GM21717 (cell line): ENCODE measurements around the gene LRP3.
"Not testable (repeated sequence)": the region's sequence is repeated elsewhere in the genome, so short reads cannot be mapped to it uniquely, and the experiment has no call there.

ENCODE experiments used
- ATAC-seq: cut with Tn5 transposase; IDR thresholded peaks from one replicate; pipeline ENCODE4 v1.9.1; 2021; ENCODE audit warnings: mild to moderate bottlenecking, moderate library complexity; ENCODE audit not compliant: unreplicated experiment

Gene LRP3

DNA sequence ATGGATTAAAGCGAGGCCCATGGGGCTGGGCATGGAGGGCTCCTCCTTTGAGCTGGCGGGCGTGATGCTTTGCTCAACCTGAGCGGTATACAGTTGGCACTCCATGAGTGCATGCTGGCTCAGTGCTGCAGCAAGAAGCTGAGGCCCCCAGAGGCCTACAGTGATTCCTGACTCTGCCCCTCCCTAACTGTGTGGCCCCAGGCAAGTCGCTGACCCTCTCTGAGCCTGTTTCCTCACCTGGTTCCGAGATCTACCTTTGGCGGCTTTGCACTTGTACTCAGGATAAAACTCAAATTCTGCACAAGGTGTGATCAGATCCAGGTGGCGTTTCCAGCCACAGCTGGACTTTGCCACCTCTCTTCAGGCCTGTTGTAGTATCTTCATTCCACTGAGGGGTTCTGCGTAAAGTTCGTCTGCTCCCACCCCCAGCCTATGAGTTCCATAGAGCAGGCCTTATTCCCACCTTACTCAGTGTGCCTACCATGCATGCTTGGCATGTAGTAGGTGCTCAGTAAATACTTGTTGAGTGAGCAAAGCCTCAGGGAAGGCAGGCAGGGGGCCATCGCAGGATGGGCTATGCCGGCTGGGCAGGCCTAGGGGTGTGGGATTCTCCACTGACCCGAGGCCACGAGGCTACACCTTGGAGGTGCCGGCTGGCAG, 7.9 kb downstream of the LRP3 start:
- no peak for ATAC-seq

GRCh38 chr19:33202546-33203507, 8.7 kb downstream of the LRP3 start:
- no peak for ATAC-seq

- no peak for ATAC-seq
Measured at GRCh38 chr19:33203529-33203928, 9.4 kb downstream of the LRP3 start.

DNA sequence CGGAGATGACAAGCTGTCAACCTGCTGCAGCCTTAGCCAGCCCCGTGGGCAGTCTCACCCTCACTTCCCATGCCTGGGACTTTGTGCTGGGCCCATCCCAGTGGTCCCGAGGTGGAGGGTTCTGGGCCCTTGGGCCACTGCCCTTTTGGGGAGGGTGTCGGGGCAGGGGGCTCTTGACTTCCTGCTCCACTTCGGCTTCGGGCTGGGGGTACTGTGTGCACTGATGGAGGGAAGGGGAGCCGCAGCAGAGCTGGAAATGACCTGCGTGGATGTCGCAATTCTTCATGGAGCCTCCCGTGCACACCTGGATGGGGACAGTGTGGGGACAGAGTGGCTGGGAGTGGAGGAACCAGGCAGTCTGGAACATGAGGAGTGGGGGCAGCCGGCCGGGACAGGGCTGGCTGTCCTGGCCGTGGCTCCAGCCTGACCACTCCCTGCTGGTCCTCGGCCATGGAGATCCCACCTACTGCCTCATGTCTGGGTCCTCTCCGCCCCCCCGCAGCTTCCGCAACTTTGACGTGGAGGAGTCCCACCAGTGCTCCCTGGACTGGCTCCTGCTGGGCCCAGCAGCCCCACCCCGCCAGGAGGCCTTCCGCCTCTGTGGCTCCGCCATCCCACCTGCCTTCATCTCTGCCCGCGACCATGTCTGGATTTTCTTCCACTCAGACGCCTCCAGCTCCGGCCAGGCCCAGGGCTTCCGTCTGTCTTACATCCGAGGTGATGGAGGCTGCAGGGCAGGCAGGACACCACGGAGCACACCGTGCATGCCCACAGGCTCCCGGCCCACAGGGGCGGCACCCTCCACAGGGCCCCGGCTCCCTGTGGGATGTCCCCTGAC, 10.2 kb downstream of the LRP3 start:
- no peak for ATAC-seq

- no peak for ATAC-seq
Measured at GRCh38 chr19:33205110-33205509, 11.0 kb downstream of the LRP3 start.

DNA sequence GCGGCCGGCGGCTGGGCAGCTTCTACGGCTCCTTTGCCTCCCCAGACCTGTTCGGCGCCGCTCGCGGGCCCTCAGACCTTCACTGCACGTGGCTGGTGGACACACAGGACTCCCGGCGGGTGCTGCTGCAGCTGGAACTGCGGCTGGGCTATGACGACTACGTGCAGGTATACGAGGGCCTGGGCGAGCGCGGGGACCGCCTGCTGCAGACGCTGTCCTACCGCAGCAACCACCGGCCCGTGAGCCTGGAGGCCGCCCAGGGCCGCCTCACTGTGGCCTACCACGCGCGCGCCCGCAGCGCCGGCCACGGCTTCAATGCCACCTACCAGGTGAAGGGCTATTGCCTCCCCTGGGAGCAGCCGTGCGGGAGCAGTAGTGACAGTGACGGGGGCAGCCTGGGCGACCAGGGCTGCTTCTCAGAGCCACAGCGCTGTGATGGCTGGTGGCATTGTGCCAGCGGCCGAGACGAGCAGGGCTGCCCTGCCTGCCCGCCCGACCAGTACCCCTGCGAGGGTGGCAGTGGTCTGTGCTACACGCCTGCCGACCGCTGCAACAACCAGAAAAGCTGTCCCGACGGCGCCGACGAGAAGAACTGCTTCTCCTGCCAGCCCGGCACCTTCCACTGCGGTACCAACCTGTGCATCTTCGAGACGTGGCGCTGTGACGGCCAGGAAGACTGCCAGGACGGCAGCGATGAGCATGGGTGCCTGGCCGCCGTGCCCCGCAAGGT, 11.6 kb downstream of the LRP3 start:
- no peak for ATAC-seq

DNA sequence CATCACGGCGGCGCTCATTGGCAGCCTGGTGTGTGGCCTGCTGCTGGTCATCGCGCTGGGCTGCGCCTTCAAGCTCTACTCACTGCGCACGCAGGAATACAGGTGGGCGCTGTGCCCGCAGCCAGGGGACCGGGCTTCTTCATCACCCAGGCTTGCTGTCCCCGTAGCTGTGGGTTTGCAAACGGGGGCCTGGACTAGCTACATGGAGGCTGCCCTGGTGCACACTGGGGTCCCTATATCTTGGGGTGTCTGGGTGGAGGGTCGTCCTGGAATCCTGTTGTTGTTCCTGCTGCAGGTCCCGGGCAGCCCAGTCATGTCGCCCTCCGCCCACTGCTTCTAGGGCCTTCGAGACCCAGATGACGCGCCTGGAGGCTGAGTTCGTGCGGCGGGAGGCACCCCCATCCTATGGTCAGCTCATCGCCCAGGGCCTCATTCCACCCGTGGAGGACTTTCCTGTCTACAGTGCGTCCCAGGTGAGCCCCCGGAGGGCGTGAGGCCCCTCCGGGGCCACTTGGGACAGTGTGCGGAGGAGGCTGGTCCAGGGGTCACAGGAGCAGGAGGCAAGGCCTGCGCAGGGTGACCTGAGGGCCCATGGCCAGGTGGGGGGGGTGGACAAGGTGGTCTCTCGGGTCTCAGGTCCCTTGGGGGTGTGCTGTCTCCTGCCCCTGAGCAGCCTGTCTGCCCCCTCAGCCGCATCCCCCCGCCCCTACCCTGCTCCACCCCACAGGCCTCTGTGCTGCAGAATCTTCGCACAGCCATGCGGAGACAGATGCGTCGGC, 12.3 kb downstream of the LRP3 start:
- ATAC-seq: no peak

- ATAC-seq: no peak
Measured at GRCh38 chr19:33207040-33207620, 13.0 kb downstream of the LRP3 start.

DNA sequence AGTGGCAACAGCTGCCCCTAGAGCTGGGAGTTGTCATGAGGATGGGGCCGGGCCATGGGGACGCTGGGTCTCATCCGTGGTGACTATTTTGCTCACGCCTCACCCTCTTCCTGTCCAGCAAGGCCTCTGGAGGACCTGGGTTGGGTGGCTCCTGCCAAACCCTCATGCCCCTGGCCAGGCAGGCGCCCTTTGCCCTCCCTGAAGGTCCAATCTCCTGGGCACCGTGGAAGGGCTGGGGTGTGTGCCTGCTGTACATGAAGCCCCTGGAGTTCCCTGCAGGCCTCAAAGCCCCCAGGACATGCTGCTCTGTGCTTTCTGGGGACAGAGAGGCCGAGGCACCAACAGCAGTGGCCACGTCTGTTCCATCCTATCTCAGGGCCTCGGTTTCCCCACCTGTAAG, 13.8 kb downstream of the LRP3 start:
- no peak for ATAC-seq

DNA sequence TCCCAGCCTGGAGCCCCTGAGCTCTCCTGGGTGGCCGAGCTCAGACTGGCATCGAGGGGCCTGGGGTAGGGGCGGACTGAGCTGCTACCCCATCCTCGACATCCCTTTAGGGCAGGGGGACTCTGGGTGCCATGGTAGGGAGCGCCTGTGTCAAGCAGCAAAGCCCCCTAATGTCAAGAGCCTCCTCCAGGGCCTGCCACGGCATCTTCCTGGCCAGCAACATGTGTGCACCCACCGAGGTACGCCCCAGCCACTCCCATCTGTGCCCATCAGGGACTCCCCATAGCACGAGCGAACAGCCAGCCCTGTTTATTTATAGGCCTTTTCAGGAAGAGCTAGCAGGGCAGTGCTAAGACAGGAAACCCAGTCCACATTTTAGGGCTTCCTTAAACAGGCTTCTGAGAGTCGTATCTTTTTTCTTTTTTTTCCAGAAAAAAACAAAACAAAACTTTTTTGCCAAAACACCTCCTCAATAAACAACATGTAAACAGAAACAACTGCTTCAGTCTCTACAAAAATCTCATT, 14.3 kb downstream of the LRP3 start:
- ATAC-seq: no peak

- ATAC-seq: no peak
Measured at GRCh38 chr19:33208904-33209849, 15.0 kb downstream of the LRP3 start.

GRCh38 chr19:33209850-33210230, 15.7 kb downstream of the LRP3 start:
- ATAC-seq: not testable (repeated sequence)

GRCh38 chr19:33210266-33210940, 16.3 kb downstream of the LRP3 start:
- no peak for ATAC-seq

GRCh38 chr19:33211794-33212435, 17.8 kb downstream of the LRP3 start:
- ATAC-seq: no peak

DNA sequence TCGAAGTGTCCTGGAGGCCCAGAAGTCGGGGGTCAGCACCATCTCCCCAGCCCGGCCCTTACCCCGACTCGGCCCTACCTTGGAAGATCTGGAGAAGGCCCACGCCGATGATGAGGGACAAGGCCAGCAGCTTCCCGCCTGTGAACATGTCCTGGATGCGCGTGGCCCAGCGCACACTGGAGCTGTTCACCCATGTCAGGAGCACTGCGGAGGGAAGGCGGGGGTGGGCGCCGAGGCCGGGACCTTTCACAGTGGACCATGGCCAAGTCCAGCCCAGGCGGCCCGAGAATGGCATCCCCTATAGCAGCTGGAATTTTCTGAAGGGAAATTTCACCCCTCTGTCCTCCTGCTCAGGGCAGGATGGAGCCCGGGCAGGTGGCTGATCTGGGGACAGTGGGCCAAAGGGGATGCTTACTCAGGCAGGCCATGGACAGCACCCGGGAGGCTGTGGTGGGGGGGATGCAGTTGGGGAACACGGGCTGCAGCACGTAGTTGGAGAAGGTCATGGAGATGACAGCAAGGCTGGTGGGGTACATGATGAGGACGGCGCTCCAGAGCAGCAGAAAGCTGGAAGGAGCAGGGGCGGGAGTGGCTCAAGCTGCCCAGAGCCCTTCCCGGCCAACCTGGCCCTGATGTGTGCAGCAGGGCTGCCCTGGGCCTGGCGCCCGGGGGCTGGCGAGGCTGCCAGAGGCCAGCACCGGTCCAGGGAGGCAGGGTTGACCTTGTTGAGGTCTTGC, 18.5 kb downstream of the LRP3 start:
- ATAC-seq: no peak

- ATAC-seq: no peak
Measured at GRCh38 chr19:33214596-33214995, 20.5 kb downstream of the LRP3 start.
